H9 (cell line): ENCODE results near the gene CD300LG. TPM values are rescaled to one million over a fixed set of nuclear protein-coding genes. Genes with fewer than 3 reads are reported as not detected.

ENCODE experiments used
- DNase-seq: peaks from one replicate; pipeline ENCODE4 v3.0.0-alpha.2; 2017
- H2AFZ ChIP-seq: one replicate; pipeline ENCODE4 v1.6.1; 2013; ENCODE audit warnings: mild to moderate bottlenecking, low read length, control low read depth, moderate library complexity
- H2AK5ac ChIP-seq: 2 replicates; pipeline ENCODE4 v1.6.1; 2013; ENCODE audit warnings: low read length, control low read depth, mixed read lengths; ENCODE audit not compliant: insufficient read length
- H2BK120ac ChIP-seq: one replicate; pipeline ENCODE4 v1.6.1; 2013; ENCODE audit warnings: low read depth, mild to moderate bottlenecking, low read length, control low read depth, inconsistent platforms; ENCODE audit not compliant: poor library complexity, severe bottlenecking
- H2BK12ac ChIP-seq: 2 replicates; pipeline ENCODE4 v1.6.1; 2013; ENCODE audit warnings: low read length, control low read depth, mixed read lengths, low read depth; ENCODE audit not compliant: insufficient read length
- H2BK15ac ChIP-seq: 2 replicates; pipeline ENCODE4 v1.6.1; 2013; ENCODE audit warnings: low read depth, low read length, control low read depth
- H2BK20ac ChIP-seq: one replicate; pipeline ENCODE4 v1.6.1; 2013; ENCODE audit warnings: low read depth, mild to moderate bottlenecking, low read length, control low read depth, inconsistent platforms; ENCODE audit not compliant: poor library complexity, severe bottlenecking
- H2BK5ac ChIP-seq: 2 replicates; pipeline ENCODE4 v1.6.1; 2013; ENCODE audit warnings: low read length, control low read depth, mixed read lengths; ENCODE audit not compliant: insufficient read length
- H3K14ac ChIP-seq: 2 replicates; pipeline ENCODE4 v1.6.1; 2013; ENCODE audit warnings: low read length, control low read depth; ENCODE audit not compliant: insufficient read depth
- H3K18ac ChIP-seq: 2 replicates; pipeline ENCODE4 v1.6.1; 2013; ENCODE audit warnings: low read depth, mild to moderate bottlenecking, mixed read lengths, low read length, control low read depth; ENCODE audit not compliant: insufficient read length
- H3K23ac ChIP-seq: 2 replicates; pipeline ENCODE4 v1.6.1; 2013; ENCODE audit warnings: low read length, control low read depth, mixed read lengths, low read depth; ENCODE audit not compliant: insufficient read length
- H3K23me2 ChIP-seq: 2 replicates; pipeline ENCODE4 v1.6.1; 2013; ENCODE audit warnings: low read depth, mild to moderate bottlenecking, mixed read lengths, low read length, control low read depth; ENCODE audit not compliant: insufficient read length, poor library complexity, severe bottlenecking
- H3K27ac ChIP-seq: 2 replicates; pipeline ENCODE4 v1.5.1; 2013; ENCODE audit warnings: low read length, control low read depth, mixed read lengths, low read depth; ENCODE audit not compliant: insufficient read length
- H3K27me3 ChIP-seq: 2 replicates; pipeline ENCODE4 v1.6.1; 2013; ENCODE audit warnings: low read length, control low read depth, inconsistent platforms; ENCODE audit not compliant: insufficient read depth
- H3K4ac ChIP-seq: 2 replicates; pipeline ENCODE4 v1.6.1; 2013; ENCODE audit warnings: low read depth, mild to moderate bottlenecking, control low read depth, inconsistent platforms, low read length, moderate library complexity
- H3K4me1 ChIP-seq: 2 replicates; pipeline ENCODE4 v1.6.1; 2013; ENCODE audit warnings: low read length, control low read depth, inconsistent platforms; ENCODE audit not compliant: insufficient read depth
- H3K4me2 ChIP-seq: 2 replicates; pipeline ENCODE4 v1.6.1; 2013; ENCODE audit warnings: low read length, control low read depth, mixed read lengths; ENCODE audit not compliant: insufficient read length, insufficient read depth
- H3K56ac ChIP-seq: 2 replicates; pipeline ENCODE4 v1.6.1; 2013; ENCODE audit warnings: low read depth, mild to moderate bottlenecking, mixed read lengths, low read length, control low read depth; ENCODE audit not compliant: insufficient read length
- H3K79me1 ChIP-seq: 2 replicates; pipeline ENCODE4 v1.6.1; 2013; ENCODE audit warnings: low read depth, mild to moderate bottlenecking, moderate library complexity, low read length, control low read depth, inconsistent platforms; ENCODE audit not compliant: insufficient read depth, poor library complexity, severe bottlenecking
- H3K79me2 ChIP-seq: 2 replicates; pipeline ENCODE4 v1.6.1; 2013; ENCODE audit warnings: low read length, control low read depth, inconsistent platforms; ENCODE audit not compliant: insufficient read depth
- H3K9ac ChIP-seq: 2 replicates; pipeline ENCODE4 v1.6.1; 2013; ENCODE audit warnings: low read length, control low read depth, mixed read lengths; ENCODE audit not compliant: insufficient read length; ENCODE audit errors: extremely low read depth
- H3K9me3 ChIP-seq: one replicate; pipeline ENCODE4 v1.6.1; 2013; ENCODE audit warnings: low read depth, low read length, inconsistent platforms; ENCODE audit not compliant: control insufficient read depth
- H3T11ph ChIP-seq: one replicate; pipeline ENCODE4 v1.6.1; 2013; ENCODE audit warnings: mild to moderate bottlenecking, low read length, control low read depth, inconsistent platforms
- H4K20me1 ChIP-seq: one replicate; pipeline ENCODE4 v1.6.1; 2013; ENCODE audit not compliant: control insufficient read depth, insufficient read length, insufficient read depth
- H4K5ac ChIP-seq: 2 replicates; pipeline ENCODE4 v1.6.1; 2013; ENCODE audit warnings: low read depth, mild to moderate bottlenecking, mixed read lengths, low read length, control low read depth; ENCODE audit not compliant: insufficient read length
- H4K8ac ChIP-seq: replicated peaks from 2 replicates; pipeline ENCODE4 v1.6.1; 2013; ENCODE audit warnings: low read length, control low read depth, mixed read lengths, low read depth; ENCODE audit not compliant: insufficient read length
- H4K91ac ChIP-seq: 2 replicates; pipeline ENCODE4 v1.6.1; 2013; ENCODE audit warnings: low read depth, mild to moderate bottlenecking, moderate library complexity, mixed read lengths, low read length, control low read depth; ENCODE audit not compliant: insufficient read length
- H3K27ac Mint-ChIP-seq, 3 experiments: 2 replicates in 2 of 3; 3 replicates in 1 of 3; pipeline ENCODE4 v1.8.0; 2020 to 2021; ENCODE audit warnings: mixed read lengths in 3 of 3, mild to moderate bottlenecking in 1 of 3, moderate library complexity in 1 of 3
- H3K27me3 Mint-ChIP-seq: 2 replicates; pipeline ENCODE4 v1.8.0; 2021; ENCODE audit warnings: low read depth, mild to moderate bottlenecking, moderate library complexity, mixed read lengths
- H3K36me3 Mint-ChIP-seq, 3 experiments: 2 replicates in 2 of 3; 3 replicates in 1 of 3; pipeline ENCODE4 v1.8.0; 2020 to 2021; ENCODE audit warnings: low read depth in 3 of 3, mixed read lengths in 3 of 3; ENCODE audit not compliant: insufficient read depth in 1 of 3
- H3K4me1 Mint-ChIP-seq, 2 experiments: 2 replicates each; pipeline ENCODE4 v1.8.0; 2020; ENCODE audit warnings: mixed read lengths in 2 of 2
- H3K4me3 Mint-ChIP-seq, 2 experiments: 2 replicates in 1 of 2; 3 replicates in 1 of 2; pipeline ENCODE4 v1.8.0; 2020 to 2021; ENCODE audit warnings: mild to moderate bottlenecking in 2 of 2, mixed read lengths in 2 of 2, moderate library complexity in 1 of 2
- H3K9me3 Mint-ChIP-seq, 2 experiments: 2 replicates in 1 of 2; 3 replicates in 1 of 2; pipeline ENCODE4 v1.8.0; 2020; ENCODE audit warnings: mild to moderate bottlenecking in 2 of 2, mixed read lengths in 2 of 2, moderate library complexity in 1 of 2
- CTCF ChIP-seq: fragments of 200-600 bp; sonication (generic); conservative IDR thresholded peaks from 3 replicates; pipeline ENCODE4 v1.8.0; 2021; ENCODE audit warnings: antibody characterized with exemption, mild to moderate bottlenecking
- WGBS: extraction: QIAGEN DNeasy Blood & Tissue Kit; methylation state at CpG from one replicate; pipeline ENCODE4 v1.1.7; 2013; ENCODE audit warnings: missing lambda C conversion rate, low lambda C conversion rate, mixed read lengths; ENCODE audit not compliant: insufficient read length; ENCODE audit errors: extremely low coverage; 5-methylcytosine and 5-hydroxymethylcytosine counted together
- total RNA-seq: library from RNA; stranded (reverse); gene quantifications from 2 replicates; pipeline ENCODE4 v1.2.1, GENCODE V29; 2021

Gene CD300LG
- total RNA-seq, 1 experiment from 2014 or later = not detected

DNA sequence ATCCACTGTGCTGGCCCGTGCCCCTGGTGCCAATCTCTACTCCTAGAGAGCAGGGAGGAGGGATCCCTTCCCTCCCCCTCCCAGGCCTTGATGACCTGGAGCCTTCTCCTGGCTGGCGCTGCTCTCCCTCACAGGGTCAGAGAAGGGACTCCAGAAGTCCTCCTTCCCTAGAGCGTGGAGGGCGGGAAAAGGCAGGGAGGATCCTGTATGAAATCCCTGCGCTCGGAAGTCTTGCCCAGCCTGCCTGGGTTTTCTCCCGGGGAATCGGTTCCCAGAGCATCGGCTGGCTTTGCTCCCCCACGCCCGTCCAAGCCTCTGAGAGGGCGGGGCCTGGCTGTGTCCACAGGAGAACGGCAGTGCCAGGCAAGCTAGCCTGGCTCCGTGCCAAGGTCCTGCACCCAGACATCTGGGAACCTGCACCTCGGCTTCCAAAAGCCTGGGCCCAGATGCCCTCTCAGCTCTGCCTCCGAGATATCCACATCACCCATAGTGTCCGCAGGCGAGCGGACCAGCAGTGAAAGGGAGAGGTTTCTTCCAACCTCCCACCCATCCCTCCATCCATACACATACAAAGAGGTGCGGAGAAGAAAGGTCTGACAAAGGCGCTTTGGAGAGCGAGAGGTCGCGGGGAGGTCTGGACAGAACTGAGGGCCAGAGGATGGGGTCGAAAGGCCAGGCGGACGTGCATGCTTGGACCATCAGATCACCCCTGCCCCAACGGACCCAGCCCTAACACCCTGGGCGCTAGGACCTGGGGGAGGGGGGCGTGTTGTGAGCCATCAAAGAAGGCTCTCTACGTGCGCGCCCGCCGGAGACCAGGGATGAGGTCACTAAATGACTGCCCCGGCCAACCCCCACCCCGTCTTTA, 59.2 kb downstream of the CD300LG start:
- H4K91ac ChIP-seq = no peak overlapping the region
- no peak overlapping the region for H2BK120ac ChIP-seq
- no peak overlapping the region for H3K23ac ChIP-seq
- H2BK15ac ChIP-seq = no peak overlapping the region
- no peak overlapping the region for H2BK12ac ChIP-seq
- no peak overlapping the region for H4K5ac ChIP-seq
- no peaks in the 10 kb centered on the region for H4K20me1 ChIP-seq
- no peak overlapping the region for H2AK5ac ChIP-seq
- no peaks in the 10 kb centered on the region for H3K9me3 Mint-ChIP-seq
- no peak overlapping the region for H2AFZ ChIP-seq
- WGBS = no CpG with 5 or more reads among the region's 37 CpGs
- peak overlapping the region in 1 of 3 experiments; percentile 55; a peak in 1 of 7 replicates for H3K27ac Mint-ChIP-seq
- H3K4me3 Mint-ChIP-seq = peak overlapping the region; percentile 69 to 89
- H3K56ac ChIP-seq = no peak overlapping the region
- peaks cover 75% of the 10 kb centered on the region for H3K27me3 Mint-ChIP-seq
- no peaks in the 10 kb centered on the region for H3K9me3 ChIP-seq
- no peak overlapping the region for H4K8ac ChIP-seq
- no peak overlapping the region for H3K9ac ChIP-seq
- no peak overlapping the region for H2BK20ac ChIP-seq
- peaks cover 23 to 37% of the 10 kb centered on the region in 2 experiments for H3K4me1 Mint-ChIP-seq
- peaks cover 29% of the 10 kb centered on the region for H3K23me2 ChIP-seq
- TF ChIP-seq CTCF = no peak
- no peak overlapping the region for H3K14ac ChIP-seq
- no peak overlapping the region for H3K18ac ChIP-seq
- H3K36me3 Mint-ChIP-seq = no peaks in the 10 kb centered on the region
- H3K27me3 ChIP-seq = no peaks in the 10 kb centered on the region
- no peak overlapping the region for H3K4ac ChIP-seq
- H3K4me1 ChIP-seq = no peaks in the 10 kb centered on the region; the same call in 1 of the 2 replicates
- no peaks in the 10 kb centered on the region for H3K79me1 ChIP-seq
- H3T11ph ChIP-seq = no peak overlapping the region
- peak; percentile 94 for DNase-seq
- peak overlapping the region; percentile 65 for H3K4me2 ChIP-seq
- H3K79me2 ChIP-seq = no peaks in the 10 kb centered on the region
- no peak overlapping the region for H3K27ac ChIP-seq
- H2BK5ac ChIP-seq = no peak overlapping the region
